HG02759 (cell line): ENCODE results near the gene HIVEP3.
A peak's percentile ranks its signal among the peaks of the same experiment; 100 is the strongest.

Experiments
- ATAC-seq: cut with Tn5 transposase; IDR thresholded peaks from one replicate; pipeline ENCODE4 v1.9.1; 2021; ENCODE audit warnings: mild to moderate bottlenecking, moderate library complexity; ENCODE audit not compliant: unreplicated experiment

HIVEP3 gene

DNA sequence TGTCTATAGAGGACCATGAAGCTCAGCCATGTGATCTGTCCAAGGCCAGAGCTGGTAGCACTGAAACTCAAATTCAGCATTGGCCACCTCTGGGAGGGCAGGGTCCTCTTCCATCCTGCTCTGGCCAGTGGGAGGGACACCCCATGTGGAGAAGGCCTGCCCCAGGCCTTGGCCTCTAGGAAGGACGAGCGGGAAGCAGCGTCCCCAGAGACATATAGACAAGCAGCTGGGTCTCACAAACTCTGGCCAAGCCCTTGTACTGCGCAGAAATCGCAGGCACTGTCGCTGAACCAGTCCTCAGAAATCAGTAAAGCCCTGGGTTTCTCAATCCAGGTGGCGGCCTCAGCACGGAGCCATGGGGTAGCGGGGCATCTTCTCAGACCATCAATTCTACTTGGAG lies 180.7 kb downstream of the HIVEP3 start:
- no peak for ATAC-seq

- ATAC-seq: no peak
Observed at GRCh38 chr1:41735631-41736260, 183.0 kb downstream of the HIVEP3 start.

- no peak for ATAC-seq
Observed at GRCh38 chr1:41735139-41735538, 183.6 kb downstream of the HIVEP3 start.

- ATAC-seq: no peak
Observed at GRCh38 chr1:41734201-41734970, 184.3 kb downstream of the HIVEP3 start.

- ATAC-seq: no peak
Observed at GRCh38 chr1:41733725-41734124, 185.0 kb downstream of the HIVEP3 start.

DNA sequence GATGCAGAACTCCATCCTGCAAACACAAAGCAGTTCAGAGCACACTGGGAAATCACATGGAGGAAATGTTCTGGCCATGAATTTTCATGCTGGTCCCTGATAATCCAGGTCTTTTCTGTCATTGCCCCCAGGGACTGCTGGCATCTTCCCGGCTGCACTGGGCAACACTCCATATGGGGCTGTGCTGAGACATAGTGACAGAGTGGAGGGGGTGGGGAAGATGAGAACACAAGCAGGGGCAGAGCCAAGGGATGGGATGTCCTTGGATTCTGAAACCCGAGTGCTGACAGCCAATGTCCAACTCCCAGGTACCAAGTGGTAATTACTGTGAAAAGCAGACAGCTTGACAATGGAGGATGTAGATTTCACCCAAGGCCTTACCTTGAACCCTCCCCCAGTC lies 185.7 kb downstream of the HIVEP3 start:
- no peak for ATAC-seq

GRCh38 chr1:41731516-41732030 lies 187.1 kb downstream of the HIVEP3 start:
- no peak for ATAC-seq

GRCh38 chr1:41730806-41731205 lies 187.9 kb downstream of the HIVEP3 start:
- no peak for ATAC-seq

DNA sequence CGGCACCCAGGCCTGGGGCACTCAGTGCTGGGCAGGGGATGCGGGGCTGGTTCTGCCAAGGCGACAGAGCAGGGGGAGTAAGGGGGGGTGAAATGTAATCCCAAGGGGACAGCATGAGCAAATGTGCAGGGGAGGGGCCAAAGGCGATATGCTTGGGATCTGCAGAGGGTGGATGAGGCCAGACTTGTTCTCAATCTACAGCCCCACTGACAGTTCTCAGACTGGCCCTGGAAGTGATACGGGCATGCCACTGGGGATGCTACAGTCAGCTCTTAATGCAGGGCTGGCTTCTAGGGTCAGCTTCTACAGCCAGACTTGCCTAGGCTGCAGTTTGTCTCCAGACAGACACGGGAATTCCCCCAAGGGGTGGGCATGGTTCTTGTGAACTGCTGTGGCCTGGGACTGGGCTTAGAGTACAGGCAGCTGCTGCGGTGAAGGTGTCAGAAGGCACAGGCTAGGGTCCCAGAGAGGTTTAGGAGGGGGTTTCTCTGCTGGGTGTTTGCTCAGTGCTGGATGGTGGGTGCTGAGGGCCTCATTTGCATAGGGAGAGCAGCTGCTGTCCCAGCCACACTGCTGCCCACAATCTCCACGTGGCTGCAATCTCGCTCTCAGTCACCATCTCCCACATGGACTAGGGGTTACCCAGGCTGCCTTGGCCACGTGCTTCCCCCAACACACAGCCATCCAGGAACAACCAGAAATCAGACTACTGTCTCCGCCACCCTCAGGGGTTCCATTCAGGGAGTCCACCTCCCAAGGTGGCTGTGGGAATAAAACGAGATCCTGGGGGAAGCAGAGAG lies 190.1 kb downstream of the HIVEP3 start:
- peak; percentile 84 for ATAC-seq

GRCh38 chr1:41727749-41728115 lies 191.0 kb downstream of the HIVEP3 start:
- ATAC-seq: no peak

DNA sequence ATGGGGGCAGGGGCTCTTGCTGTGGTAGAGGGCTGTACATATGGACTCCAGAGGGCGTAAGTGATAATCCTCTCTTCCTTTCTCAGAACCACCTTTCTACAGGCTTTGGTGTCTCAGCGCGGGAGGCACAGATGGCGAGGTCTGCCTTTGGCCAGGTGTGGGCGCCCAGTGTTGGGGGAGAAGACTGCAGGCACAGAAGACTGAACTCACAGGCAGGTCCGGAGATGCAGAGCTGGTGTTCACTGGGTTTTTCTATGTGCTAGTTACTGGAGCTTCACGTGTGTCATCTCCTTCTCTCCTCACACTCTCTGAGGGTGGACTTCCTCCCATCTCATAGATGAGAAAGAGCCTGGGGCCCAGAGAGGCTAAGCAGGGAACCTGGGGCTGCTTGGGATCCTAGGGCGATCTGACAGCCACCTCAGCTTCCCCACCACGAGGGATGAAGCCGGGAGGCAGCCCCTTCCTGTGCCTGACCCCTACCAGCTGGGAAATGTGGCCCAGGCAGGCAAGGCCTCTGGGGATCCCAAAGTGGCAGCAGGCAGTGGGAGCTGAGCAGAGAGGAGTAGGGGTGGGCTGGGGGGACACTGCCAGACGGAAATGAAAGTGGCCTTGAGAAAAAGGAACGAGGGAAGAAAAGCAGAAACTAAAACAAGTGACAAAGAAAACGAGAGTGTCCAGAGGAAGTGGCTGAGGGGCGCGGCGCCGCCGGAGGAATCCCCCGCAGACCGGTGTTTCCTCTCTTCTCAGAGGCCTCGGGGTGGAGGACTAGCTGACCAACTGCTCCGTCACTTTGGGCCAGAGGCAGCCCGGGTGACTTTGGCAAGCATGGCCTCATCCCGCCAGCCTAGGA lies 191.6 kb downstream of the HIVEP3 start:
- peak; percentile 34 for ATAC-seq

DNA sequence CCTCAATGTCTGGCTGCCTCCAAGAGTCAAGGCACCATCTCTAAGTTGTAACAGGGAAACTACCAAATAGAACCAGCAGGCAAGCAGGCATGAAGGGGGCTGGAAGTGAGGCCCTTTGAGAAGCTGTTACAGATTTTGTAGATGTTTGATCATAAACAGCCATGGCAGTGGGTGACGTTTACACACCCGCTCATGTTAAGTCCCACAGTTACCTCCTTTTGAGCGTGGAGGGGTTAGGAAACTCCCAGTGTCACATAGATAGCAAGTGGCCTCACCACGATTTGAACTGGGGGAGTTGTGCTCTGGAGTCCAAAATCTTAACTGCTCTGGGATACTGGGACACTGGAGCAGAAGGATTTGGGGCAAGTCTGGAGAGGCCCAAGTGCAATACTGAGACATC lies 192.4 kb downstream of the HIVEP3 start:
- no peak for ATAC-seq

DNA sequence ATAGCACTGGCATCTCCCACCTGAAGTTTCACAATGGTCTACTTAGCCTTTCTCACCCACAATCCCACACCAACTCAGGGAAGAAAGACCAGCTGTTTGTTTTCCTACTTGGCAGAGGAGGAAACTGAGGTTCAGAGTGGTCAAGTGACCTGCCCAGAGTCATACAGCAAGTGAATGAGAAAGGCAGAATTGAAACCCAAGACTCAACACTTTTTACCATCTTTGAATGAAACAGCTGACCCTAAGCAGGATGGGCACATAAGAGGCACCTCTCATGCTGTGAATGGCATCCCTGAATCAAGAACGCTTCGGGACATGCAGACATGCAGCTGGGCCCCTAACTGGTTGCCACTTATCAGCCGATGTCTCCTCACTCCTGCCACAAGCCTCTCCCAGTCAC lies 193.8 kb downstream of the HIVEP3 start:
- ATAC-seq: no peak

DNA sequence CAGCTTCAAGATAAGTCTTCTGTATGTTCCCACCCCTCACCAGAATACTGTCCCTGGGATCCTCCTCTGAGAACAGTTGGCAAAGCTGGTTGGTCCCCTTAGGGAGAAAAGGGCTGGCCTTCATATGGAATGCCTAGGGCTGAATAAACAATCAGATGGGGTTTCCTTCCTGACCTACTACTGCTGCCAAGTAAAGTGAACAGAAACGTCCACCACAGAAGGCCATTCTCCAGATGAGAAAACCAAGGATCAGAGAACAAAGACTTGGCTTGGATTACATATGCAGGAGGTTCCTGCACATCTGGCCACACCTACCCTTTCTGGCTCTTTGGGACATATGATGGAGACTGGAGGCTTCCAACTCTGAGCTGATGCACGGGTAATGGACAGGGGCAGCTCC lies 194.5 kb downstream of the HIVEP3 start:
- ATAC-seq: no peak

DNA sequence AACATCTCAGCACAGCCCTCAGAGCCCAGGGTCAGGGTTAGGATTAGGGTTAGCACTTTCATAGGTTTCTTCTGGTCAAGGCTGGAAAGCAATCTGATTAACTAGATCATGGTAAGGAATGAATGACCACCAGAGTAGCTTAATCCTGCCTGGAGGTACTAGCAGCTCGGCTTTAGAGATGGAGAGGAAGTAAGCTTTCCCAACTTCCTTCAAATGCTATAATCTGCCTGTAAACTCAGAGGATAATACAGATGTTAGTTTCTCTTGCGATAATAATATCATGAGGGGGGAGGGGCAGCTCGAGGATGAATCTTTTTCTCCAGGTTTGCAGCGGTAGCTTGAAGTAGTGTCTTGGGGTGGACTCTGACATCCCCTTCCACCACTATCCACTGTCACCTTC lies 194.9 kb downstream of the HIVEP3 start:
- no peak for ATAC-seq

DNA sequence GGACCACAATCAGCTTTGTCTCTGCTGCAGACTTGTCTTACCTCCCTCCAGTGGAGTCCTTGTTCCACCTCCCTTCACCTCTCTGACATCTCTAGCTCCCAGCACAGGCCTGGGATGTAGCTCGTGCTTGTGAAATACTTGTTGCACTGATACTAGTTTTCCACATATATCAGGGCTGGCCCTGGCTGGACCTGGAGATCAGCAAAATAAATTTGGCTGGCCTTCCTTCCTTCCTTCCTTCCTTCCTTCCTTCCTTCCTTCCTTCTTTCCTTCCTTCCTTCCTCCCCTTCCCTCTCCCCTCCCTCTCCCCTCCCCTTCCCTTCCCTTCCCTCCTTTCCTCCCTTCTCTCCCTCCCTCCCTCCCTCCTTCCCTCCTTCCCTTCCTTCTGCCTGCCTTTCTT lies 196.5 kb downstream of the HIVEP3 start:
- ATAC-seq: no peak

GRCh38 chr1:41720861-41721410 lies 197.8 kb downstream of the HIVEP3 start:
- peak; percentile 50 for ATAC-seq

GRCh38 chr1:41719590-41719989 lies 199.1 kb downstream of the HIVEP3 start:
- no peak for ATAC-seq

DNA sequence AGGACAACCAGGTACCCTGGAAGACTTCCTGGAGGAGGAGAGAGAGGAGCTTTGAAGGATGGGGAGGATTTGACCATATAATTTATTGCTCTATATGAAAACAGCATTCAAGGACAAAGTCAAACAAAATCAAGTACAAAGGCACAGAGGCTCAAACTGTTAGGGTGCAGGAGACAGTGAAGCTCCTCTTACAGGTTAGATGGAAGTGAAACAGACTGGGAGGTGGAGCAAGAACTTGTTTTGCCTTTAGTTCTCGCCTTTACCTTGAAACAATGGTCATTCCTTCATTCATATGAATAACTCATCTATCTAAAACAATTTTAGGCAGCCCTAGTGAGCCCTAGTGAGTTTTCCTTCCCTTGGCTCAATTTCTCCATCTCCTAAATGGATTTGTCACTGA lies 199.6 kb downstream of the HIVEP3 start:
- ATAC-seq: no peak

DNA sequence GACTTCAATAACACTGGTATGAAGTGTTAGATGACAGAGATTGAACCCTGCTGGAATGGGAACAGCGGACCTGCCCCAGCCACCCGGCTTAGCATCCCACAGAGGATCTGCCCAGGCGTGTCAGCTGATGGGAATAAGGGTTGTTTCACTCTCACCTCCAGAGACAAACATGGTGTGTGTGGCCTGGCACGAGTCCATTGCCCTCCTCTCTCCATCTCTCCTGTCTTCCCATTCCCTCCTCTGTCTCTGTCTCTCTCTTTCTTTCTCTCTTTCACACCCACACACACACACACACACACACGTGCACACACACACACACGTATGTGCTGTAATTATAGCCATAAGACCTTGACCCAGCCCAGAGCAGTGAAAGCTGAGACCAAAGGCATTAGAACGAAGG lies 200.2 kb downstream of the HIVEP3 start:
- no peak for ATAC-seq
